Lung (tissue), 12 donors: ENCODE results near the gene SIRT6. TPM values are rescaled to one million over a fixed set of nuclear protein-coding genes. Genes with fewer than 3 reads are reported as not detected.

Source experiments
- ATAC-seq: fragments of 200-7000 bp; cut with Tn5 transposase; one replicate; pipeline ENCODE4 v1.9.1; 2020; ENCODE audit warnings: moderate number of reproducible peaks; ENCODE audit not compliant: insufficient read depth, low FRiP score
- DNase-seq, 3 donors: peaks; one replicate each; pipeline ENCODE4 v3.0.0-alpha.2; 2013 to 2017
- H3K27ac ChIP-seq, 2 donors: one replicate each; pipeline ENCODE4 v1.5.1; 2013; ENCODE audit warnings: mild to moderate bottlenecking in 2 of 2, moderate library complexity in 2 of 2, control low read depth in 1 of 2, inconsistent platforms in 1 of 2, low read depth in 1 of 2, low read length in 1 of 2
- H3K27me3 ChIP-seq, 3 donors: one replicate each; pipeline ENCODE4 v1.5.1; 2013; ENCODE audit warnings: low read length in 2 of 3; ENCODE audit not compliant: control insufficient read depth in 3 of 3, insufficient read depth in 3 of 3
- H3K36me3 ChIP-seq, 4 donors: one replicate each; pipeline ENCODE4 v1.5.1; 2013; ENCODE audit warnings: low read length in 4 of 4, mild to moderate bottlenecking in 1 of 4, moderate library complexity in 1 of 4; ENCODE audit not compliant: control insufficient read depth in 4 of 4, insufficient read depth in 4 of 4
- H3K4me1 ChIP-seq, 5 donors: one replicate each; pipeline ENCODE4 v1.5.1; 2013; ENCODE audit warnings: low read length in 5 of 5, mild to moderate bottlenecking in 2 of 5, moderate library complexity in 1 of 5; ENCODE audit not compliant: control insufficient read depth in 5 of 5, insufficient read depth in 5 of 5
- H3K4me3 ChIP-seq: one replicate; pipeline ENCODE4 v1.5.1; 2013; ENCODE audit warnings: mild to moderate bottlenecking, control low read depth, moderate library complexity
- H3K9ac ChIP-seq, 2 donors: one replicate each; pipeline ENCODE4 v1.5.1; 2013; ENCODE audit warnings: low read length in 2 of 2, control low read depth in 1 of 2; ENCODE audit not compliant: insufficient read depth in 1 of 2
- H3K9me3 ChIP-seq, 4 donors: one replicate each; pipeline ENCODE4 v1.5.1; 2013; ENCODE audit warnings: low read length in 3 of 4, mild to moderate bottlenecking in 1 of 4, moderate library complexity in 1 of 4; ENCODE audit not compliant: control insufficient read depth in 4 of 4, insufficient read depth in 3 of 4
- WGBS, 2 donors: extraction: QIAGEN DNeasy Blood & Tissue Kit; methylation state at CpG; one replicate each; pipeline ENCODE4 v1.1.7; 2013; 5-methylcytosine and 5-hydroxymethylcytosine counted together
- polyA plus RNA-seq, 2 donors: library from polyadenylated mRNA; stranded (reverse); fragments of 200-250 nt; gene quantifications; one replicate each; pipeline ENCODE4 v1.2.1, GENCODE V29; 2013
- total RNA-seq, 2 donors: library from RNA; depleted of rRNA in 1 of 2; stranded (reverse); fragments of >200 nt in 1 of 2; gene quantifications; one replicate each; pipeline ENCODE4 v1.2.1, GENCODE V29; 2014 to 2021
- TF ChIP-seq, protein P1 (sequence below): IDR thresholded peaks from 2 replicates; pipeline ENCODE4 v1.5.1; 2012; ENCODE audit warnings: mild to moderate bottlenecking; ENCODE audit errors: control extremely low read depth, extremely low read depth
- donor health status: control.
- donor health status: control.
- donor health status: Bipolar disorder and iron deficiency.
- donor health status: healthy.
- donor health status: DM: yes; HTN: yes; CAD: no.

The SIRT6 gene
- total and polyA plus RNA-seq, 4 donors: 10.2 to 36.5 (median 29.2) TPM

DNA sequence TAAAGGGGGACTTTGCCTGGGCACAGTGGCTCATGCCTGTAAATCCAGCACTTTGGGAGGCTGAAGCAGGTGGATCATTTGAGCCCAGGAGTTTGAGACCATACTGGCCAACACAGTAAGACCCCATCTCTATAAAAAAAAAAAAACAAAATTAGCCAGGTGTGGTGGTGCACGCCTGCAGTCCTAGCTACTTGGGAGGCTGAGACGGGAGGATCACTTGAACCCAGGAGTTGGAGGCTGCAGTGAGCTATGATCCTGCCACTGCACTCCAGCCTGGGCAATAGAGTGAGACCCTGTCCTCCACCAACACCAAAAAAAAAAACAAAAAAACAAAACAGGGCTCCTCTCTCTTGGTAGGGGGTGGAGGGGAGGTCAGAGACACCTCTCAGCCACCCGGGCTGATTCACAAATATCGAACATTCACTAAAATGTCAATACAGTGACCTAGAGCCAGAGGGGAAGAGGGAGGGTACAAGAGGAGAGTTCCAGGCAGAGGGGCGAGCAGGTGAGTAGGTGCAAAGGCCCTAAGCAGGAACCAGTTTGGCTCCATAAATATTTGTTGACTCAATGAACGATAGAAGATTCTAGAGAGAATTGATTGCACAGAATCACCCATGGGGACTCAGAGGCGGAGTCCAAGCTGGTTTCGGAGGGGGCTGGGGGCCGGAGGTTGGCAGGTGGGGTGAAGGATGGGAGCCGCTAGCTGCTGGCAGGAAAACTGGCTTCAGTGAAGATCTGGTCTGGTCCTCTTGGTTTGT, 29.9 kb downstream of the SIRT6 start:
- Histone ChIP-seq H3K27me3 (no peaks in the 10 kb centered on the region), H3K9me3 (peaks cover 0 to 4% (median 0%) of the 10 kb centered on the region in 4 donors), H3K9ac (no peak overlapping the region), H3K4me1 (no peaks in the 10 kb centered on the region), H3K36me3 (no peaks in the 10 kb centered on the region), H3K27ac (no peak overlapping the region), H3K4me3 (no peak overlapping the region)
- WGBS, 2 donors: 79 to 84% methylated on average over 10 of the region's 10 CpGs
- TF ChIP-seq, protein P1, sequence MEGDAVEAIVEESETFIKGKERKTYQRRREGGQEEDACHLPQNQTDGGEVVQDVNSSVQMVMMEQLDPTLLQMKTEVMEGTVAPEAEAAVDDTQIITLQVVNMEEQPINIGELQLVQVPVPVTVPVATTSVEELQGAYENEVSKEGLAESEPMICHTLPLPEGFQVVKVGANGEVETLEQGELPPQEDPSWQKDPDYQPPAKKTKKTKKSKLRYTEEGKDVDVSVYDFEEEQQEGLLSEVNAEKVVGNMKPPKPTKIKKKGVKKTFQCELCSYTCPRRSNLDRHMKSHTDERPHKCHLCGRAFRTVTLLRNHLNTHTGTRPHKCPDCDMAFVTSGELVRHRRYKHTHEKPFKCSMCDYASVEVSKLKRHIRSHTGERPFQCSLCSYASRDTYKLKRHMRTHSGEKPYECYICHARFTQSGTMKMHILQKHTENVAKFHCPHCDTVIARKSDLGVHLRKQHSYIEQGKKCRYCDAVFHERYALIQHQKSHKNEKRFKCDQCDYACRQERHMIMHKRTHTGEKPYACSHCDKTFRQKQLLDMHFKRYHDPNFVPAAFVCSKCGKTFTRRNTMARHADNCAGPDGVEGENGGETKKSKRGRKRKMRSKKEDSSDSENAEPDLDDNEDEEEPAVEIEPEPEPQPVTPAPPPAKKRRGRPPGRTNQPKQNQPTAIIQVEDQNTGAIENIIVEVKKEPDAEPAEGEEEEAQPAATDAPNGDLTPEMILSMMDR: no peak
- DNase-seq (no peak), ATAC-seq (no peak)

DNA sequence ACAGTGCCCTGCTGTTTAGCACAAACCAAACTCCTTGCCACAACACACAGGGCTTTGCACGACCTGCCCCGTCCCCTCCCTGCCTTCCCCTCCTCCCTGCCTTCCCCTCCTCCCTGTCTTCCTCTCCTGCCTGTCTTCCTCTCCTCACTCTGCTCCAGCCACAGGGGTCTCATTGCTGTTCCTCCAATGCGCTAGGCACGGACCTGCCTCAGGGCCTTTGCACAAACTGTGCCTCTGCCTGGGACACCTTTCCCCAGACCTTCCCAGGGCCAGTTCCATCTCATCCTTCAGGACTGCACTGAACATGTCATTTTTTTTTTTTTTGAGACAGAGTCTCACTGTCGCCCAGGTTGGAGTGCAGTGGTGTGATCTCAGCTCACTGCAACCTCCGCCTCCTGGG, 30.7 kb downstream of the SIRT6 start:
- TF ChIP-seq, protein P1: no peak
- Histone ChIP-seq H3K4me1 (no peaks in the 10 kb centered on the region), H3K9ac (no peak overlapping the region), H3K9me3 (peaks cover 0 to 4% (median 0%) of the 10 kb centered on the region in 4 donors), H3K4me3 (no peak overlapping the region), H3K36me3 (no peaks in the 10 kb centered on the region), H3K27ac (no peak overlapping the region), H3K27me3 (no peaks in the 10 kb centered on the region)
- ATAC-seq (no peak), DNase-seq (no peak)
- WGBS, 2 donors: 61 to 70% methylated on average over 6 of the region's 6 CpGs

DNA sequence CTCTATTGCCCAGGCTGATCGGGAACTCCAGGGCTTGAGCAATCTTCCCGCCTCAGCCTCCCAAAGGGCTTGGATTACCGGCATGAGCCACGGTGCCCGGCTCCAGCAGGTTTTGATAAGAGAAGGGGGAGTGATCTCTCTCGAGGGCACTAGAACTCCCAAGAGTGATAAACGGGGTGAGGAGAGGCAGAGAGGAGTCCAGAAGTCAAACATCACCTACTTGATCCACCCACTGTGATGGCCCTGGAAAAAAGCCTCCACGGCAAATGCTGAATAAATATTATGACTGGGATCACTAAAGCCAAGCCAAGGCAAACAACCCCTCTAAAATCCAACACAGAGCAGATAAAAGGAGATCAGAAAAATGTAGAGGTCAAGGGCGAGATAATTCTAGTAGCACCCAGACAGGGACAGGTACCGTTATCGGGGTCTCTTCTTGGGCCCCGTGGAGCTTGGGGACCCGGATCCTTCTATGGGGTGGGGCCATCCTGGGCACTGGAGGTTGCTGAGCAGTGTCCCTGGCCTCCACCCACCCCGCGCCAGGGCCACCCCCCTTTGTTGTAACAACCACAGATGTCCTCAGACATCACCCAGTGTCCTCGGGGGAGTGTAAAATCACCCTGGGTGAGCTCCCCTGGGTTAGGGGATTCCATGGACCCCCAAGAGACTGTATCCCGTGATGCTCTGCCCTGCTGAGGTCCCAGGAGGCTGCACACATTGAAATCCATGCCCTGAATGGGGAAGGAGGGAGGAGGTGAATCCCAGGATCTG, 32.7 kb downstream of the SIRT6 start:
- Histone ChIP-seq H3K4me1 (no peaks in the 10 kb centered on the region), H3K27me3 (peaks cover 0 to 10% (median 0%) of the 10 kb centered on the region in 3 donors), H3K4me3 (no peak overlapping the region), H3K9me3 (peaks cover 0 to 3% (median 0%) of the 10 kb centered on the region in 4 donors), H3K27ac (no peak overlapping the region), H3K9ac (no peak overlapping the region), H3K36me3 (no peaks in the 10 kb centered on the region)
- 40 to 67% methylated on average over 17 of the region's 17 CpGs for WGBS, 2 donors
- DNase-seq: no peak
- no peak for ATAC-seq
- TF ChIP-seq, protein P1: no peak
